KMS-11 (cell line): ENCODE measurements around the gene PLBD1.

Experiments used
- H2AFZ ChIP-seq: fragments of 200-600 bp; sonication (generic); 2 replicates; pipeline ENCODE4 v1.6.1; 2016; ENCODE audit warnings: antibody characterized with exemption, mixed run types, low read depth
- H3K27ac ChIP-seq: fragments of 200-600 bp; sonication (generic); 2 replicates; pipeline ENCODE4 v1.6.1; 2016; ENCODE audit warnings: mild to moderate bottlenecking, mixed run types
- H3K27me3 ChIP-seq: fragments of 200-600 bp; sonication (generic); 2 replicates; pipeline ENCODE4 v1.6.1; 2017; ENCODE audit warnings: mild to moderate bottlenecking, low read depth, mixed run types, moderate library complexity; ENCODE audit not compliant: insufficient read depth
- H3K36me3 ChIP-seq: fragments of 200-600 bp; sonication (generic); 2 replicates; pipeline ENCODE4 v1.6.1; 2017; ENCODE audit warnings: mild to moderate bottlenecking, mixed run types; ENCODE audit not compliant: insufficient read depth
- H3K4me1 ChIP-seq: fragments of 200-600 bp; sonication (generic); 2 replicates; pipeline ENCODE4 v1.6.1; 2016; ENCODE audit warnings: mild to moderate bottlenecking, low read depth, mixed run types; ENCODE audit not compliant: poor library complexity, severe bottlenecking
- H3K4me2 ChIP-seq: fragments of 200-600 bp; sonication (generic); 2 replicates; pipeline ENCODE4 v1.7.0; 2016; ENCODE audit warnings: mild to moderate bottlenecking, mixed run types
- H3K4me3 ChIP-seq: fragments of 200-600 bp; sonication (generic); IDR thresholded peaks from 2 replicates; pipeline ENCODE4 v1.6.1; 2017; ENCODE audit warnings: low read depth, low read length, mixed read lengths; ENCODE audit not compliant: insufficient read depth
- H3K79me2 ChIP-seq: fragments of 200-600 bp; sonication (generic); 2 replicates; pipeline ENCODE4 v1.6.1; 2016; ENCODE audit warnings: low read depth, mixed run types; ENCODE audit not compliant: insufficient read depth
- H3K9ac ChIP-seq: fragments of 200-600 bp; sonication (generic); 2 replicates; pipeline ENCODE4 v1.6.1; 2016; ENCODE audit warnings: mild to moderate bottlenecking, mixed run types
- H4K20me1 ChIP-seq: fragments of 200-600 bp; sonication (generic); 2 replicates; pipeline ENCODE4 v1.6.1; 2016; ENCODE audit warnings: mild to moderate bottlenecking, mixed run types; ENCODE audit not compliant: insufficient read depth
- TF ChIP-seq, protein P1 (sequence below): fragments of 200-600 bp; sonication (generic); conservative IDR thresholded peaks from 2 replicates; pipeline ENCODE4 v1.6.1; 2017; ENCODE audit warnings: low read depth, mild to moderate bottlenecking, antibody characterized with exemption, low read length, moderate library complexity, mixed read lengths

The PLBD1 gene

DNA sequence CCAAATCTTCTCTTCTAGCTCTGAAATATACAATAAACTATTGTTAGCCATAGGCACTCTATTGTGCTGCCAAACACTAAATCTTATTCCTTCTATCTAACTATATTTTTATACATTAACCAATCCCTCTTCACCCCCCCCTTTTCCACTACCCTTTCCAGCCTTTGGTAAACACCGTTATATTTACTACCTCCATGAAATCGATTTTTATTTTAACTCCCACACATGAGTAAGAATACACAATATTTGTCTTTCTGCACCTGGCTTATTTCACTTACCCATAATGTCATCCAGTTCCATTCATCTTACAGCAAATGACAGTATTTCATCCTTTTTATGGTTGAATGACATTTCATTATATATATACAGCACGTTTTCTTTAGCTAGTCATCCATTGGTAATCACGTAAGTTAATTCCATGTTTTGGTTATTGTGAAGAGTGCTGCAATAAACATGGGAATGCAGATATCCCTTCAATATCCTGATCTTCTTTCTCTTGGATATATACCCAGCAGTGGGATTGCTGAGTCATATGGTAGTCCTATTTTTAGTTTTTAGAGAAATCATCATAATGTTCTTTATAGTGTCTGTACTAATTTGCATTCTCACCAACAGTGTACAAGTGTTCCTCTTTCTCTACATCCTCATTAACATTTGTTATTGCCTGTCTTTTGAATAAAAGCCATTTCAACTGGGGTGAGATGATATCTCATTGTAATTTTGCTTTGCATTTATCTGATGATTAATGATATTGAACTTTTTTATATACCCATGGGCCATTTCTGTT is 34.2 kb upstream of the PLBD1 start:
- Histone ChIP-seq H4K20me1 (no peaks in the 10 kb centered on the region), H3K4me1 (no peaks in the 10 kb centered on the region), H3K9ac (no peak overlapping the region), H3K4me3 (no peak overlapping the region), H2AFZ (no peak overlapping the region), H3K27ac (no peak overlapping the region), H3K4me2 (no peak overlapping the region), H3K36me3 (no peaks in the 10 kb centered on the region), H3K27me3 (no peaks in the 10 kb centered on the region), H3K79me2 (no peaks in the 10 kb centered on the region)
- TF ChIP-seq, protein P1, sequence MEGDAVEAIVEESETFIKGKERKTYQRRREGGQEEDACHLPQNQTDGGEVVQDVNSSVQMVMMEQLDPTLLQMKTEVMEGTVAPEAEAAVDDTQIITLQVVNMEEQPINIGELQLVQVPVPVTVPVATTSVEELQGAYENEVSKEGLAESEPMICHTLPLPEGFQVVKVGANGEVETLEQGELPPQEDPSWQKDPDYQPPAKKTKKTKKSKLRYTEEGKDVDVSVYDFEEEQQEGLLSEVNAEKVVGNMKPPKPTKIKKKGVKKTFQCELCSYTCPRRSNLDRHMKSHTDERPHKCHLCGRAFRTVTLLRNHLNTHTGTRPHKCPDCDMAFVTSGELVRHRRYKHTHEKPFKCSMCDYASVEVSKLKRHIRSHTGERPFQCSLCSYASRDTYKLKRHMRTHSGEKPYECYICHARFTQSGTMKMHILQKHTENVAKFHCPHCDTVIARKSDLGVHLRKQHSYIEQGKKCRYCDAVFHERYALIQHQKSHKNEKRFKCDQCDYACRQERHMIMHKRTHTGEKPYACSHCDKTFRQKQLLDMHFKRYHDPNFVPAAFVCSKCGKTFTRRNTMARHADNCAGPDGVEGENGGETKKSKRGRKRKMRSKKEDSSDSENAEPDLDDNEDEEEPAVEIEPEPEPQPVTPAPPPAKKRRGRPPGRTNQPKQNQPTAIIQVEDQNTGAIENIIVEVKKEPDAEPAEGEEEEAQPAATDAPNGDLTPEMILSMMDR: no peak

- TF ChIP-seq, protein P1: no peak
- Histone ChIP-seq H3K4me3 (no peak overlapping the region), H3K9ac (no peak overlapping the region), H2AFZ (no peak overlapping the region), H3K79me2 (no peaks in the 10 kb centered on the region), H3K36me3 (no peaks in the 10 kb centered on the region), H3K27ac (no peak overlapping the region), H4K20me1 (no peaks in the 10 kb centered on the region), H3K27me3 (no peaks in the 10 kb centered on the region), H3K4me1 (no peaks in the 10 kb centered on the region), H3K4me2 (no peak overlapping the region)
These were observed 29.8 kb upstream of the PLBD1 start for GRCh38 chr12:14597480-14597879.

- no peak overlapping the region for H3K4me2 ChIP-seq
- no peak overlapping the region for H3K9ac ChIP-seq
- H3K36me3 ChIP-seq: no peaks in the 10 kb centered on the region
- no peaks in the 10 kb centered on the region for H3K27me3 ChIP-seq
- H3K79me2 ChIP-seq: no peaks in the 10 kb centered on the region
- H4K20me1 ChIP-seq: no peaks in the 10 kb centered on the region
- H3K4me1 ChIP-seq: no peaks in the 10 kb centered on the region
- no peak overlapping the region for H2AFZ ChIP-seq
- no peak overlapping the region for H3K27ac ChIP-seq
- H3K4me3 ChIP-seq: no peak overlapping the region
- TF ChIP-seq, protein P1: no peak
These were observed 24.0 kb upstream of the PLBD1 start for GRCh38 chr12:14591719-14592118.

- Histone ChIP-seq H4K20me1 (no peaks in the 10 kb centered on the region), H3K4me2 (no peak overlapping the region), H3K27ac (no peak overlapping the region), H3K9ac (no peak overlapping the region), H3K4me3 (no peak overlapping the region), H2AFZ (no peak overlapping the region), H3K27me3 (no peaks in the 10 kb centered on the region), H3K4me1 (no peaks in the 10 kb centered on the region), H3K36me3 (no peaks in the 10 kb centered on the region), H3K79me2 (no peaks in the 10 kb centered on the region)
- TF ChIP-seq, protein P1: no peak
These were observed 21.7 kb upstream of the PLBD1 start for GRCh38 chr12:14589169-14590004.
